Naive B cell (primary cell): ENCODE measurements around the gene NCAM1. TPM values are rescaled to one million over a fixed set of nuclear protein-coding genes. Genes with fewer than 3 reads are reported as not detected.

Experiments used
- ATAC-seq, 2 donors: fragments of 150-1000 bp; cut with Tn5 transposase; 2 replicates each; pipeline ENCODE4 v1.10.0; 2021; ENCODE audit warnings: low read depth in 2 of 2, mild to moderate bottlenecking in 2 of 2, moderate library complexity in 2 of 2
- DNase-seq: peaks from one replicate; pipeline ENCODE4 v3.0.0; 2022
- H3K27ac Mint-ChIP-seq, 6 donors: one replicate each; pipeline ENCODE4 v1.8.0; 2020 to 2022; ENCODE audit warnings: mild to moderate bottlenecking in 6 of 6, mixed read lengths in 6 of 6, moderate library complexity in 5 of 6, inconsistent platforms in 2 of 6
- H3K27me3 Mint-ChIP-seq, 3 donors: one replicate each; pipeline ENCODE4 v1.8.0; 2021 to 2022; ENCODE audit warnings: mixed read lengths in 3 of 3, mild to moderate bottlenecking in 1 of 3
- H3K36me3 Mint-ChIP-seq, 2 donors: one replicate each; pipeline ENCODE4 v1.8.0; 2020 to 2022; ENCODE audit warnings: mixed read lengths in 2 of 2, inconsistent platforms in 1 of 2, mild to moderate bottlenecking in 1 of 2
- H3K4me1 Mint-ChIP-seq, 3 donors: one replicate each; pipeline ENCODE4 v1.8.0; 2020 to 2022; ENCODE audit warnings: mixed read lengths in 3 of 3, inconsistent platforms in 1 of 3, mild to moderate bottlenecking in 1 of 3, moderate library complexity in 1 of 3
- H3K4me3 Mint-ChIP-seq, 8 donors: one replicate each; pipeline ENCODE4 v1.8.0; 2020 to 2022; ENCODE audit warnings: mild to moderate bottlenecking in 8 of 8, mixed read lengths in 8 of 8, moderate library complexity in 8 of 8, inconsistent platforms in 2 of 8
- H3K9me3 Mint-ChIP-seq, 7 donors: one replicate each; pipeline ENCODE4 v1.8.0; 2020 to 2022; ENCODE audit warnings: mixed read lengths in 7 of 7, mild to moderate bottlenecking in 5 of 7, inconsistent platforms in 2 of 7, moderate library complexity in 1 of 7
- polyA plus RNA-seq, 6 donors: library from polyadenylated mRNA; unstranded; fragments of 300-500 nt; fragmentation: Illumina TruSeq; gene quantifications; one replicate each; pipeline ENCODE4 v1.2.3, GENCODE V29; 2021; ENCODE audit warnings: low read depth in 6 of 6

Gene NCAM1
- polyA plus RNA-seq, 6 donors from 2014 or later = 0.05 TPM; not detected in 5

DNA sequence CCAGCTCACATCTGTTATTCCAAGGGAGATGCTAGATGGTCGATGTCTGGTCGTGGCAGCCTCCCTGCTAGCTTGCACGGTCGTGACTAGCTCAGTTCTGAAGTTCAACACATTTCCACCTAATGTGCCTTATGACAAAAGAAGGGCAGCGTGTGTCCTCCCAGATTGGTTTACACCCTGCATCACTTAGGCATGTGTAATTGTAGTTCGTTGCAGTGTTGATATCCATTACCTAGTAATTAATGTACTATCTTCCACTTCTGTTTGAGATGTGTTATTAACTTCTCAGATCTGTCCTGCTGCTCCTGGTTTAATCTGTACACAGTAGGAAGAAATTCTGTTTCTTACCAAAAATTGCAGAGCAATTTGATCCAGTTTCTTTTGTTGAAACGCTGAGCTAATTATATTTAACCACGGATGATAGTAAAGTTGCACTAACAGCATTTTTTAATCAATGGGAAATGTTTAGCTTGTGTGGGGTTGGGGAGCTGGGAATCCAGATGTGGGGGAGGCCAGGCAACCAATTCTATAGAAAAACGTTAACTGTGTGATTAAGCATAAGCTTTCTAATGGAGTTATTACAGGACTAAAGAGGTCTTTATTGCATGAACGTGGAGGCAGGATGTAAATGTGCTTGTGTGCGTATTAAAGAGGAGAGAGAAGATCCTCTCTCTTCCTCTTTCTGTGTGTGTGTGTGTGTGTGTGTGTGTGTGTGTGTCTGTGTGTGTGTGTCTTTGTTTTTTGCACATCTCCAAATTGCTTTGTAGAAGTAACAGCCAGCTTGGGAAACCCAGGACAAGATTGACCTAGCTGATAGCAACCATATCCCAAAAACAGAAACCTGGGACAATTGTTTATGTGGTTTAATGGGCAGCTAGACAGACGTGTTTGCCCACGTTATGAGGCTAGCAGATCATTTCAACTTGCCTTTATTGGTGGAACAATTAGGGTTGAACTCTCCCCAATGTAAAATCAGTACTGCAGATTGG, 207.4 kb downstream of the NCAM1 start:
- no peak overlapping the region for H3K4me3 Mint-ChIP-seq
- H3K4me1 Mint-ChIP-seq = no peaks in the 10 kb centered on the region
- ATAC-seq (no peak), DNase-seq (no peak)
- peaks cover under 1 to 12% (median 7%) of the 10 kb centered on the region in 3 donors for H3K27me3 Mint-ChIP-seq
- no peak overlapping the region for H3K27ac Mint-ChIP-seq
- peaks cover 0 to 4% (median 0%) of the 10 kb centered on the region in 7 donors for H3K9me3 Mint-ChIP-seq
- H3K36me3 Mint-ChIP-seq = no peaks in the 10 kb centered on the region

DNA sequence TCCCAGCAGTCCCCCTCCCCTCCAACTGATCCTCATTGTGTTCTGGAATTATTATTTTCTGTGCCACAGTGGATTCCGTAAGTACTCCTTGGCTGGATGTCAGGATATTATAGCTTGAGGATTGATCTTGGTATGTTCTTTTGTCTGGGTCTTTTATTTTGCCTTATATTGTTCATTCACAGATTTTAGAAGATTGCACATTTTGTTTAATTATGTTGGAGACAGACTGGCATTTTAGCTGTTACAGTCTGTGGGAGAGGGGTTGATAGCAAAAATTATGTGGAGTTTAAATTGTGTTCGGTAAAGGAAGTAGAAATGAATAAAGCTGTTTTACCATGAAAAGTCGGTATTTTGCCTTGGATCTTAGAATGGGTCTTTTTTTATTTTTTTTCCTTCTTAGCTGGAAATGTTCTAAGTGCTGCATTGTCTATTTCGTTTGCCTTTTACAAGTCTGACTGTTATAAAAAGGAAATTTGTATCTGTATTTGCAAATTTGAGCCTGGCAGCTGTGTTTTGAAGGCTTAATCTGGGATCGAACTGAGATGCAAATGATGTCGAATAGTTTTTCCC, 211.2 kb downstream of the NCAM1 start:
- DNase-seq = no peak
- Mint-ChIP-seq H3K4me3 (no peak overlapping the region), H3K27me3 (peaks cover 0 to 9% (median 9%) of the 10 kb centered on the region in 3 donors), H3K36me3 (no peaks in the 10 kb centered on the region), H3K4me1 (no peaks in the 10 kb centered on the region), H3K9me3 (peaks cover 0 to 4% (median 0%) of the 10 kb centered on the region in 7 donors), H3K27ac (peak overlapping the region in 1 of 6 donors; percentile 21)
- no peak for ATAC-seq

DNA sequence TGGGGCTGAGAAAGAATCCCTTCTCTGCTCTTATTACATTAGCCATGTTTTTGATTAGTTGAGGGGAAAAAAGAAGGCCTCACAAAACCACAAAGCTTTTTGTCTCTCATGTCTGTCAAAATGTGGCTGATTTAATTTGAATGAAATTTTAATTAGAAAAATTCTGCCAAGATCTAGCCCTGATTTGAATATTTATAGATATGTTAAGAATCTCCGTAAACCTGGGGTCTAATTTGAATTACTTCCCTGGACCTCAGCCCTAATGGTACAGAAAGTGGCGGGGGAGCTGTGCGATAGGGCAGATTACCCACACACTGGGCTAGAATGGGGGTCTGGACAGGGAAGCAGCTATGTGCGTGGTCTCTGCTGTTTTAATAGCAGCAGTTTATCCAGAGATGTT, 211.9 kb downstream of the NCAM1 start:
- Mint-ChIP-seq H3K9me3 (peaks cover 0 to 4% (median 2%) of the 10 kb centered on the region in 7 donors), H3K36me3 (no peaks in the 10 kb centered on the region), H3K4me3 (no peak overlapping the region), H3K27me3 (peaks cover 0 to 15% (median 9%) of the 10 kb centered on the region in 3 donors), H3K4me1 (no peaks in the 10 kb centered on the region), H3K27ac (no peak overlapping the region)
- DNase-seq (no peak), ATAC-seq (no peak)

DNA sequence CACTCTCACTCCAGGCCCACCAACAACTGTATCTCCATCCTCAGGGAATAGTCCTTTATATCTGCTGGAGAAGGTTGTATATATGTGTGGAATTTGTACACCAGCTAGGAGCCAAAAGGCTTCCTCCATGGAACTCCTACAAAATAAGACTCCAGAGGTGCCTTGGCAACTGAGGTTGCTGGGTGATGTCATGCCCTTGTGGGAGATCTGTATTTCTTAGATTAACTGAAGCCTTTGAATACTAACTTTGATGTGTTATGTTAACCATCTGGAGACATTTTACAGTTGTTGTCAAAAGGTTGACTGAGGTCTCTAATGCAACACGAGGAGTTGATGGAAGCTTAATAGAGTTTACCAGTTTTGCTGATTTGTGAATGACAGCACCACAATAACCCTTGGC, 213.7 kb downstream of the NCAM1 start:
- no peak overlapping the region for H3K4me3 Mint-ChIP-seq
- H3K9me3 Mint-ChIP-seq = peaks cover 0 to 4% (median 0%) of the 10 kb centered on the region in 7 donors
- no peaks in the 10 kb centered on the region for H3K4me1 Mint-ChIP-seq
- ATAC-seq (no peak), DNase-seq (no peak)
- no peaks in the 10 kb centered on the region for H3K36me3 Mint-ChIP-seq
- H3K27me3 Mint-ChIP-seq = peaks cover 0 to 16% (median 9%) of the 10 kb centered on the region in 3 donors
- peak overlapping the region in 1 of 6 donors; percentile 49 for H3K27ac Mint-ChIP-seq

DNA sequence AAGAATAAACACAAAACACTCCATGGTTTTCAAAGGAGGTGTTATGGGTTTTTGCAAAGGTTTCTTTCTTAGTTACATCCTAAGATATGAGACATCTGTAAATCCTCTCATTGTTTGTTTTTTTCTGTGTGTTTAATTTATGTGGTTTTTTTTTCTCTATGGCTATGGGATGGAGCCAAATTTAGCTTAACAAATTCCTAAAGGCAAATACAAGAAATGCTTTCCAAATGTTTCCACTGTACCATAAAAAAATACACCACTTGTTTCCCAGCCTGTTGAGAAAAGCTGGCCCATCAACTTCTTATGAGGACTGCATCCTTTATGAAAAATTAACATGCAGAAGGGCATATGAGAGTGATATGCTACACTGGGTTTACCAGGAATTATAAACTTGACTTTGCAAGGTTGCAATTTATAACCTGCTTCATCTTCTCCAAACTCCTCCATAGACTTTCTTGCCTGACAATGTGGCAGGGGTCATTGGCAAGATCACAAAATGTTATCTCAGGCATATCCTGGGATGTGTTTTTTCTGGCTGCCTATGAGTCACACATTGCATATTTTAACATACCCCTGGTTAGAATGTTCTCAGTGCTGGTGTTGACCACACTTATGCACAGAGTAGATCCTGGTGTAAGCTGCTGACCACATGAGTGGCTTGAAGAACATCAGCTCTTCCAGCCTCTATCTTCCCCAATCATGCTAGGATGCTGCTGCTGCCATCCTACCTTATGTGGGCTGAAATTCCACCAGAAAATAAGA, 215.6 kb downstream of the NCAM1 start:
- peaks cover 0 to 4% (median 0%) of the 10 kb centered on the region in 7 donors for H3K9me3 Mint-ChIP-seq
- H3K4me3 Mint-ChIP-seq = no peak overlapping the region
- H3K4me1 Mint-ChIP-seq = no peaks in the 10 kb centered on the region
- H3K27me3 Mint-ChIP-seq = peaks cover 0 to 19% (median 6%) of the 10 kb centered on the region in 3 donors
- no peak overlapping the region for H3K27ac Mint-ChIP-seq
- DNase-seq = no peak
- no peak for ATAC-seq
- H3K36me3 Mint-ChIP-seq = no peaks in the 10 kb centered on the region

DNA sequence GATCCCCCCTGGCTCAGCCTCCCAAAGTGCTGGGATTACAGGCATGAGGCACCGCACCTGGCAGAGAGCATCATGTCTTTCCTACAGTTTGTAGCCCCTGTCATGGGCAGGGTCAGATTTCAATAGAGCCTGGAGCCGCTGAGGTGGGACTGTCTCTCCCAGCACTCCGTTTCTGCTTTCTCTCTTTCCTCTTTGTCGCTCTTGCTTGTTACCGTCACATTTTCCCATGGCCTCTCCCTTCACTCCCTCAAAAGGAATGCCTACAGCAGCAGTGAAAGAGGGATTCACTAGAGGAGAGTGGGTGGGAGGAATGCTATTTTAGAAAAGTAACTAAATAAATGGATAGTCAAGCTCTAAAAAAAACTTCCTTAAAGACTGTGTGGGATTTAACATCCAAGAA, 216.5 kb downstream of the NCAM1 start:
- ATAC-seq = no peak
- Mint-ChIP-seq H3K9me3 (peaks cover 0 to 4% (median 0%) of the 10 kb centered on the region in 7 donors), H3K27ac (no peak overlapping the region), H3K27me3 (peaks cover 0 to 25% (median 5%) of the 10 kb centered on the region in 3 donors), H3K36me3 (no peaks in the 10 kb centered on the region), H3K4me3 (no peak overlapping the region), H3K4me1 (no peaks in the 10 kb centered on the region)
- DNase-seq = no peak

DNA sequence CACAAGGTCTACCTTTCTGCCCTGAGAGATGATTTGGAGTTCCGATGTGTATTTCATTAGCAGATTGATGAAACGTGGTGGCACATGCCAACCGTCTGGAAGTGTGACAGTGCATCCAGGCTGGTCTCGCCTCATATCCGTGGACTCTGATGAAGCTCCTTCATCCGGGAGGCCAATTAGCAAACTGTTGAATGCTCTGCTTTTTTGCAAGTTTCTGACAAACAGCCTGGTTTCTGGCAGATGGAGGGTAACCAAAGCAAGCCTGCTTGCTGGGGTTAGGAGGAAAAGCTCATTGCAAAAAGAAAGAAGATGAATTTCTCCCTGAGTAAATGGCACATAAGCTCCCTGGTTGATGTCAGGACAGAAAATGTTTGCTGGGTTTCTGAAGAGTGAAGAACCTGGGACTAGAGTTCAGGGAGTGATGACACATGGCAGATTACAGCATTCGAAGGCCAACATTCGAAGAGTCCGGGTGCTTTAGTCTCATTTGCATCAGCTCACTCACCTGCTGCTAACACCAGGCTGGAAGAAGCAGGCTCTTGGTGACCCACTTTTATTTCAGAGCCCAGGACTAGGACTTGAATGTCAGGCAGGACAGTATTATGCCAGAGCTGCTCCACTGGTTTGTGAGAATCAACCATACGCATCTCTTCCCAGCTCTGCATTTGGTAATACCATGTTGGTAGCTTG, 217.3 kb downstream of the NCAM1 start:
- H3K9me3 Mint-ChIP-seq = peaks cover 0 to 4% (median 0%) of the 10 kb centered on the region in 7 donors
- no peak overlapping the region for H3K27ac Mint-ChIP-seq
- DNase-seq (no peak), ATAC-seq (no peak)
- H3K4me3 Mint-ChIP-seq = no peak overlapping the region
- H3K27me3 Mint-ChIP-seq = peaks cover 0 to 25% (median 5%) of the 10 kb centered on the region in 3 donors
- no peaks in the 10 kb centered on the region for H3K36me3 Mint-ChIP-seq
- no peaks in the 10 kb centered on the region for H3K4me1 Mint-ChIP-seq

DNA sequence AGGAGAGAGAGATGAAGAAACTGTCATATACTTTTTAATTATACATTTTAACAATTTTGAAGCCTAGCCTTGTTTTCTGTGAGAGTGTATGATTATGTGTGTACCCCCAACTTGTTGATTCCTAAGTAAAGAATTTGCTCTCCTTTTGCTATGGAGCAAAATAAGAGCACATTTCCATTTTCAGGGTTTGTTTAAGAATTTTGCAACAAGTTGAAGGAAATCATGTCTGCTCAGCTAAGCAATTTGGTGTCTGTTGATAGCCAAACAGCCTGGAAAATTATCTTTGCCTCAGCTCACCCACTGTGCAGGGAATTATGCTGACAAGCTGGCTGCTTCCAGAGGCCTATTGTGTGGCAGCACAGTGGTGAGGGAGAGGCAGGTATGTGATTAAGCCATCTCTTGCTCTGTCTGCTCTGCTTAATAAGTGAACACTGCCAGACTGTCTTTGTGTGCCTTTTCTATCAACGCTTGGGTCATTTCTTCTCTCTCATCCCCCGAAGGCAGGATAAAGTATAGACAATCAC, 218.0 kb downstream of the NCAM1 start:
- Mint-ChIP-seq H3K27me3 (peaks cover 0 to 25% (median 5%) of the 10 kb centered on the region in 3 donors), H3K4me1 (no peaks in the 10 kb centered on the region), H3K36me3 (no peaks in the 10 kb centered on the region), H3K27ac (no peak overlapping the region), H3K9me3 (peaks cover 0 to 4% (median 0%) of the 10 kb centered on the region in 7 donors), H3K4me3 (no peak overlapping the region)
- DNase-seq = no peak
- no peak for ATAC-seq

DNA sequence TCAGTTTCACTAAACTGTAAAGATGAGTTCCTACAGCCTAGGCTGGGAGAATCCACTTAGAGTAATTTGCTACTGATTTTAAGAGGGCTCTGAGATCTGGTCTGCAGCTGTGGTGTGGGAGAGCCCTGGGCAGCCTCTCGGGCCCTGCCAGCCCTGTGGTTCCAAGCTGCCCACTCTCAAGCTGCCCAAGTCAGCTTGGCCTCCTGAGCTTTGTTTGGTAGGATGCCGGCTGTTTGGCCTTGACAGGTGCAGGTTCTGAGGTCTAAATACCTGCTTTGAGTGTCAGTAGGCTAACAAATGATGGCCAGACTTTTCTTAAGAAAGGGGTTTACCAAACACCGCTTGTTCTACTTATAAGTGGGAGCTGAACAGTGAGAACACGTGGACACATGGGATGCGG, 219.9 kb downstream of the NCAM1 start:
- Mint-ChIP-seq H3K27ac (no peak overlapping the region), H3K4me1 (no peaks in the 10 kb centered on the region)

DNA sequence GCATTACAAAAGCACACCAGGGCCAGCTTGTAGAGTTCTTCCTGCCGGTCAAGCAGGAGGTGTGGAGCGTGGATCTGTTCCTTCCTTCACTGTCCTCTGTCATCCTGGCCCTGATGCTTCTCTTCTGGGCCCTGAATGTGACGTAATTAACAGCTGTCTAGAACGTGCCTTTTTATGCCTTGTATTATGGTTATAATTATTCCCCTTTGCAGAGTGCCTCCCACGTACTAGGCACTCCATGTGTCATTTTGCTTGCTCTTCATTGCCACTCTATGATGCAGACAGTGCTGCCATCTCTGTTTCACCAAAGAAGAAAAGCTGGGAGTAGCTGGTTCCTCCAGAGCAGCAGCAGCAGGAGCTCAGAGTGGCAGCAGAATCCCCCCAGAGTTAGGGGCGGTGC, 221.1 kb downstream of the NCAM1 start:
- H3K27me3 Mint-ChIP-seq = peaks cover 0 to 25% (median 0%) of the 10 kb centered on the region in 3 donors
- H3K4me3 Mint-ChIP-seq = peak overlapping the region in 1 of 8 donors; percentile 59
- H3K36me3 Mint-ChIP-seq = no peaks in the 10 kb centered on the region
- peaks cover 0 to 6% (median 0%) of the 10 kb centered on the region in 7 donors for H3K9me3 Mint-ChIP-seq
- no peak overlapping the region for H3K27ac Mint-ChIP-seq
- ATAC-seq (no peak), DNase-seq (no peak)
- no peaks in the 10 kb centered on the region for H3K4me1 Mint-ChIP-seq

More for the DNA sequence above, 219.9 kb downstream of the NCAM1 start:
- H3K27me3 Mint-ChIP-seq = peaks cover 0 to 25% (median 0%) of the 10 kb centered on the region in 3 donors
- H3K4me3 Mint-ChIP-seq = no peak overlapping the region
- H3K9me3 Mint-ChIP-seq = peaks cover 0 to 6% (median 0%) of the 10 kb centered on the region in 7 donors
- H3K36me3 Mint-ChIP-seq = no peaks in the 10 kb centered on the region
- ATAC-seq (no peak), DNase-seq (no peak)

DNA sequence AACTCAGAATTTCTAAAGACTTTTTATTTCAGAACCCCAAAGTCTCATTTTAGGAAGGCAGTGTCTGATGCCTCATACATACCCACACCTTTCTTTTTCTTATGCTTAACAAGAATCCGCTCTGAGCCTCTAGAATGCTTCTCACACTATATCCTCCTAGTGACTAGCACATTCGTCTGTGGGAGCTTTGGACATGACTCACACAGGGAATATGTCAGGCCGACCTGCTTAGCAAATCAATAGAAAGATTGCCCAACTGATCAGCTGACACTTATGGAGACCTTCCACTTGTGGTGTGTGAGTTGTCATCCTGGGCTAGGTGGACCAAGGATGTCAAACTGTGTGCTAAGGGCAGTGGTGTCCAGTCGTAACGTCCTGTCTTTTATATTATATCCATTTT, 223.3 kb downstream of the NCAM1 start:
- Mint-ChIP-seq H3K9me3 (peaks cover 0 to 2% (median 0%) of the 10 kb centered on the region in 7 donors), H3K36me3 (no peaks in the 10 kb centered on the region), H3K4me3 (no peak overlapping the region), H3K27ac (no peak overlapping the region), H3K4me1 (peaks cover 4 to 18% (median 9%) of the 10 kb centered on the region in 3 donors), H3K27me3 (peaks cover 0 to 13% (median 3%) of the 10 kb centered on the region in 3 donors)
- ATAC-seq = no peak
- no peak for DNase-seq

DNA sequence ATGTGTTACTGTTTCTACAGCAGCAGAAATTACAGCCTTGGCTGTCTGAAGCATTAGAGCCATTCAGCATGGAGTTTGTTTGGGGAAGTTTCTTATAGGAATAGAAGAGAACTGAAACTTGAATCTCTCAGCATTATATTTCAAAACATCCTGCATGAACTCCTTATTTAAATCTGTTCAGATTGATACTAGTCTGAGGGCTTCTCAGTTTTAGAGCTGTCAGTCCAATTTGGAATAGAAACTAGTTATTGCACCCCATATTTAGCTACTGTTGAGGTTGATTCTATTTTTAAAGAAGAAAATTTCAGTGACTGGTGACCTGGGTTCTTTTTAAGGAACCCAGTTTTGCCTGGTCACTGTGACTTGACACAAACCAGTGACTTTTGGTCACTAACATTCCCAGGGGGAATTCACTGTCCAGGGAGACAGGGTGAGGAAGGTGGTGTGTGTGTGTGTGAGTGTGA, 227.2 kb downstream of the NCAM1 start:
- Mint-ChIP-seq H3K9me3 (peaks cover 0 to 2% (median 0%) of the 10 kb centered on the region in 7 donors), H3K36me3 (no peaks in the 10 kb centered on the region), H3K27ac (peak overlapping the region in 2 of 6 donors; percentile 4 to 47), H3K27me3 (peaks cover 0 to 15% (median 7%) of the 10 kb centered on the region in 3 donors), H3K4me1 (peaks cover 4 to 26% (median 9%) of the 10 kb centered on the region in 3 donors), H3K4me3 (peak overlapping the region in 2 of 8 donors; percentile 5 to 51)
- no peak for DNase-seq
- ATAC-seq = no peak
